Mucosa of stomach (tissue), 1 donor: ENCODE data around the gene PRX.
A peak's percentile ranks its signal among the peaks of the same experiment; 100 is the strongest.
"Not testable (repeated sequence)": the region's sequence is repeated elsewhere in the genome, so short reads cannot be mapped to it uniquely, and the experiment has no call there.

Experiments used
- H3K27me3 ChIP-seq: one replicate; pipeline ENCODE4 v1.7.0; 2013; ENCODE audit warnings: mild to moderate bottlenecking, low read length; ENCODE audit not compliant: control insufficient read depth, insufficient read depth
- H3K36me3 ChIP-seq: one replicate; pipeline ENCODE4 v1.7.0; 2013; ENCODE audit warnings: low read length; ENCODE audit not compliant: control insufficient read depth, insufficient read depth
- H3K4me1 ChIP-seq: one replicate; pipeline ENCODE4 v1.7.0; 2013; ENCODE audit warnings: mild to moderate bottlenecking, low read length; ENCODE audit not compliant: control insufficient read depth, insufficient read depth
- H3K4me3 ChIP-seq: one replicate; pipeline ENCODE4 v1.7.0; 2013; ENCODE audit warnings: low read length
- H3K9ac ChIP-seq: one replicate; pipeline ENCODE4 v1.7.0; 2013; ENCODE audit warnings: mild to moderate bottlenecking, low read length, moderate library complexity
- H3K9me3 ChIP-seq: one replicate; pipeline ENCODE4 v1.7.0; 2013; ENCODE audit warnings: mild to moderate bottlenecking, low read length, moderate library complexity; ENCODE audit not compliant: control insufficient read depth
- donor health status: Pancreatic carcinoma.

Gene PRX

DNA sequence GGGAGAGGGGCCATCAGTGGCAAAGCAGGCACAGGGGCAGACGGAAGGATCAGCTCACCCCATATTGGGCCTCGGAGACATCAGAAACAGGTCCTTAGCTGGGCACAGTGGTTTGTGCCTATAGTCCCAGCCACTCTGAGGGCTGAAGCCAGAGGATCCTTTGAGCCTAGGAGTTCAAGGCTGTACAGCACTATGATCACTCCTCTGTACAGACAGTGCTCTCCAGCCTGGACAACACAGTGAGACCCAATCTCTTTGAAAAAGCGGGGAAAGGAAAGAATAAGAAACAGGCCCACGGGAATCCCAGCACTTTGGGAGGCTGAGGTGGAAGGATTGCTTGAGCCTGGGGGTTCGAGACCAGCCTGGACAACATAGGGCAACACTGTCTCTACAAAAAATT is 6.6 kb upstream of the PRX start:
- no peaks in the 10 kb centered on the region for H3K27me3 ChIP-seq
- no peak overlapping the region for H3K9ac ChIP-seq
- H3K9me3 ChIP-seq: no peaks in the 10 kb centered on the region
- H3K4me3 ChIP-seq: no peak overlapping the region
- no peaks in the 10 kb centered on the region for H3K36me3 ChIP-seq
- peaks cover 31% of the 10 kb centered on the region for H3K4me1 ChIP-seq

DNA sequence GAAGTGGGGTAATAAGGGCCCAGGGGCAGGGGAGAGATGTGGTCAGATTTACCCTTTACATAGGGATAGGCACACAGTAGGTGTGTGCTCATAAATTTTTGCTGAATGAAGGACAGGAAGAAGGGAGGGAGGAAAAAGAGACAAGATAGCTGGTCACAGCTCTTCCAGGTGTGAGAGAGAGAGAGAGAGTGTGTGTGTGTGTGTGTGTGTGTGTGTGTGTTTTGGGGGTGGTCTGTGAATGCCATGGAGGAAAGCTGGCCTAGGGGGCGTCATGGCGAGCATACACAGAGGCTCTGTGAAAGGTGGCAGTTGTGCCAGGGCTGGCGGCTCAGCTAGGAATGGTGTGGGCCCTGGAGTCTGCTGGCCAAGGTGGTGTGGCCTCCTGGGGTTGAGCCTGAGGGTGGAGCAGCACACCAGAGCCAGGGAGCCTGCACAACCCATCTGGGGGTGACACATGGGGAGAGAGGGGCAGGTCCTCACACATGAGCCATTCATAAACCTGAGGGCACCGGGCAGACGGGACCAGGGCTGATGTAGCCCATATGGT is 6.0 kb upstream of the PRX start:
- Histone ChIP-seq H3K36me3 (no peaks in the 10 kb centered on the region), H3K27me3 (no peaks in the 10 kb centered on the region), H3K9ac (no peak overlapping the region), H3K4me1 (peaks cover 31% of the 10 kb centered on the region), H3K4me3 (no peak overlapping the region), H3K9me3 (no peaks in the 10 kb centered on the region)

DNA sequence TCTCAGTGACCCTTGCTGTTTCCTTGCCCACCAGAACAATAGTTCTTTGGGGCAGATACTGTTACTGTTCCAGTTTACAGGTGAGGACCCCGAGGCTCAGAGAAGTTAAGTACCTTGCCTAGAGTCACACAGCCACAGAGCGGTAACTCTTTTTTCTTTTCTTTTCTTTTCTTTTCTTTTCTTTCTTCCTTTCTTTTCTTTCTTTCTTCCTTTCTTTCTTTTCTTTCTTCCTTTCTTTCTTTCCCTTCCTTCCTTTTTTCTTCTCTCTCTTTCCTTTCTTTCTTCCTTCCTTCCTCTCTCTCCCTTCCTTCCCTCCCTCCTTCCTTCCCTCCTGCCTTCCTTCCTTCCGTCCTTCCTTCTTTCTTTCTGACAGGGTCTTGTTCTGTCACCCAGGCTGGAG is 4.9 kb upstream of the PRX start:
- Histone ChIP-seq H3K27me3 (no peaks in the 10 kb centered on the region), H3K36me3 (no peaks in the 10 kb centered on the region), H3K9ac (no peak overlapping the region), H3K9me3 (no peaks in the 10 kb centered on the region), H3K4me3 (no peak overlapping the region), H3K4me1 (peaks cover 24% of the 10 kb centered on the region)

DNA sequence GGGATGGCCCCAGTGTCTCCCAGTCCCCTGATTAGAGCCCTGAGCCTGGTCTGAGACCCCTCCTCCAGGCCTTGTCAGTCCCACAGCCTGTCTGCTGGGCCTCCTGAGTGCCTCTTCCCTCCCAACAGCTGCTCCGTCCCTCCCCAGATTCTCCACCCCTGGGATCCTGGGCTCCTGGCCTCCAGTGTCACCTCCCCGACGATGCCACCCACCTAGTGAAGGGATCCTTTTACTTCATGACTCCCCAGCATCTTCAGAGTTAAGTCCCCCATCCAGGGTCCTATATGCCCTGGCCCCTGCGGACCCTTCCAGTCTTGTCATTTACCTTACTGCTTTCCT is 4.4 kb upstream of the PRX start:
- H3K4me3 ChIP-seq: no peak overlapping the region
- no peaks in the 10 kb centered on the region for H3K27me3 ChIP-seq
- no peaks in the 10 kb centered on the region for H3K9me3 ChIP-seq
- H3K9ac ChIP-seq: no peak overlapping the region
- H3K36me3 ChIP-seq: no peaks in the 10 kb centered on the region
- H3K4me1 ChIP-seq: peaks cover 20% of the 10 kb centered on the region

DNA sequence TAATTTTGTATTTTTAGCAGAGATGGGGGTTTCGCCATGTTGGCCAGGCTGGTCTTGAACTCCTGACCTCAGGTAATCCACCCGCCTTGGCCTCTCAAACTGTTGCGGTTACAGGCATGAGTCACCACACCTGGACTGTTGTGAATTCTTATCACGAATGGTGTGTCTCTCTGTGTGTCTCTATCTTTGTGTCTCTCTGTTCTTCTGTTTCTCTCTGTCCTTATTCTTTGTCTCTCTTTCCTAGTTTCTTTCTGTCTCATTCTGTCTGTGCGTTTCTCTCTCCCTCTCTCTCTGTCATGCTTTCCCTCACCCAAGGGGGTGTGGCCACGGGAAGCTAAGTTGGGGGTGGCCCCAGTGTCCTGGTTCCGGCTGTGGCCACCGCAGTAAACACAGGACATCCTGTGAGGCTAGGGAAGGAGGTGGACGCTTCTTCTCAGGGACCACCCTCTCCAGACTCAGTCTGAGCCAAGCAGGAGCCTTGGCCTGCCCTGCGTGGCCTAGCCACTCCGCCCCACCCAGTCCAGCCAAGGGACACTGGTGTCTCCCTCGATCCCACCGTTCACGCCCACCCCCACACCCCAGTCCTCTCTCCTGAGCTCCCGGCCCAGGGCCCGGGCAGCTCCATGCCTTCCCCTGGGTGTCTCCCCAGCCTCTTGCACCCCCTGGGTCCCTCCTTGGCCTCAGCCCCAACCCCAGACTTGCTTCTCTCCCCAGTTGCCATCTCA is 3.9 kb upstream of the PRX start:
- Histone ChIP-seq H3K4me1 (peaks cover 14% of the 10 kb centered on the region), H3K27me3 (no peaks in the 10 kb centered on the region), H3K9ac (no peak overlapping the region), H3K9me3 (no peaks in the 10 kb centered on the region), H3K4me3 (no peak overlapping the region), H3K36me3 (no peaks in the 10 kb centered on the region)

DNA sequence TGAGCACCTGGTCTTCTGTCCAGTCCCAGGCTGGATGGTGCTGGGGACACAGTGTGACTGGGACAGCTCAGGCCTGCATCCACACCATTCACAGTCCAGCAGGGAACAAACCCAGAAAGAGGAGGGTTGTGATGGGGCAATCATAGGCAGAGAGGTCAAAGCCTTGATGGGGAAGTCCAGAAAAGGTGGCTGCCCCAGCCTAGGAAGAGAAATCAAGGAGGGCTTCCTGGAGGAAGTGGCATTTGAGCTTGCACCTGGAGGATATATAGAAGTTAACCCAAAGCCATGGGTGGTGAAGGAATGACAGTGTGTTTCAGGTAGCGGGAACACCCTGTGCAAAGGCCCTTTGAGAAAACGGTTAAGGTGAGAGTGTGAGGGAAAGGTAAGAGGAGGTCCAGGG is 2.6 kb upstream of the PRX start:
- Histone ChIP-seq H3K36me3 (no peaks in the 10 kb centered on the region), H3K9ac (no peak overlapping the region), H3K27me3 (no peaks in the 10 kb centered on the region), H3K9me3 (no peaks in the 10 kb centered on the region), H3K4me3 (no peak overlapping the region), H3K4me1 (peaks cover 6% of the 10 kb centered on the region)

DNA sequence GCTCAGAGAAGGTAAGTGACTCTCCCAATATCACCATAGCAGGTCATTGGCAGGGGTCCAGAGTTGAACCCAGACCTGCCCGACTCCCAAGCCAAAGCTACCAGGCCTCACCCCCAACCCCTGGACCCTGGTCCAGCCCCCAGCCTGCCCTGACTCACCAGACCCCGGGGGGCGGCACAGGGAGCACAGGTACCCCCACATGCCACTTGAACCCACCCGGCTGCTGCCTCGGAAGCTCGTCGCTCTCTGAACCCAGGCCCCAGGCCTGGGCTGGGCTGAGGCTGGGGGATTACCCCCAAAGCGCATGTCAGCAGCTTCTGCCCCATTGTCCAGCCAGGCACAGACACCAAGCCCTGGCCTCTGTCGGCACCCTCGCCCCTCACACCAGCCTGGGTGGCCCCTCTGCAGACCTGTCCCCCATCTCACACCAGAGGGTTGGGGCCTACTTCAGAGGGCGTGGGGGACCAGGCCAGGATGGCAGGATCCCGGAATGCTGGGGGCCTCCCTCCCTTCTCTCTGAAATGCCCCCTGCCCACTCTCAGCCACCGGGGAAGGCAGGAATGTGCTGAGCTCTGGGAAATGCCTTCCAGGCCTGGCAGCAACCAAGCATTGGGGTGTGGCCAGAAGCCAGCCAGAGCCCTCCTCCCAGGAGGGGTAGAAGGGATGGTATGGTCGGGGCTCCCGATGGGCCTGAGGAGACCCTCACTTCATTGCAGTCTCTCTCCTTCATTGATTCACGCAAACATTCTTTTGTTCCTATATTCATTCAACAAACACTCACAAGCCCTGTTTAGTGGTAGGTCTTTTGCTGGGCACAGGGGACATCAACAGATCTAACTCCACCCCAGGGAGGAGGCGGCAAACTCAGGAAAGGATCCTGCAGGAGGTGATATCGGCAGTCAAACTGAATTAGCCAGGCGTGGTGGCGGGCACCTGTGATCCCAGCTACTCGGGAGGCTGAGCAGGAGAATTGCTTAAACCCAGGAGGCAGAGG is 1.7 kb upstream of the PRX start:
- Histone ChIP-seq H3K4me1 (peaks cover 6% of the 10 kb centered on the region), H3K27me3 (no peaks in the 10 kb centered on the region), H3K4me3 (no peak overlapping the region), H3K9me3 (no peaks in the 10 kb centered on the region), H3K9ac (no peak overlapping the region), H3K36me3 (no peaks in the 10 kb centered on the region)

DNA sequence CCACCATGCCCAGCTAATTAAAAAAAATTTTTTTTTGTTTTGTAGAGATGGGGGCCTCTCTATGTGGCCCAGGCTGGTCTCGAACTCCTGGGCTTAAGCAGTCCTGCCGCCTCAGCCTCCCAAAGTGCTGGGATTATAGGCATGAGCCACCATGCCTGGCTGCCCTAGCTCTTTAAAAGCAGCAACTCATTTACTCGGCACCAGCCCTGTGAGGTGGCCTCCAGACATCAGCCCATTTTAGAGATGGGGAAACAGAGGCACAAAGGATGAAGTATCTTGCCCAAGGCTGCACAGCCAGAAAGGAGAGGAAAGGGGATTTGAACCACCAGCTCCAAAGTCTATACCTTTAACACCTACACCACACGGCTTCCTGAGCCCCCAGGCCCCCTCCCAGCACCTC is 312 bp downstream of the PRX start:
- Histone ChIP-seq H3K4me1 (peaks cover 10% of the 10 kb centered on the region), H3K9me3 (no peaks in the 10 kb centered on the region), H3K36me3 (no peaks in the 10 kb centered on the region), H3K4me3 (no peak overlapping the region), H3K27me3 (no peaks in the 10 kb centered on the region), H3K9ac (no peak overlapping the region)

DNA sequence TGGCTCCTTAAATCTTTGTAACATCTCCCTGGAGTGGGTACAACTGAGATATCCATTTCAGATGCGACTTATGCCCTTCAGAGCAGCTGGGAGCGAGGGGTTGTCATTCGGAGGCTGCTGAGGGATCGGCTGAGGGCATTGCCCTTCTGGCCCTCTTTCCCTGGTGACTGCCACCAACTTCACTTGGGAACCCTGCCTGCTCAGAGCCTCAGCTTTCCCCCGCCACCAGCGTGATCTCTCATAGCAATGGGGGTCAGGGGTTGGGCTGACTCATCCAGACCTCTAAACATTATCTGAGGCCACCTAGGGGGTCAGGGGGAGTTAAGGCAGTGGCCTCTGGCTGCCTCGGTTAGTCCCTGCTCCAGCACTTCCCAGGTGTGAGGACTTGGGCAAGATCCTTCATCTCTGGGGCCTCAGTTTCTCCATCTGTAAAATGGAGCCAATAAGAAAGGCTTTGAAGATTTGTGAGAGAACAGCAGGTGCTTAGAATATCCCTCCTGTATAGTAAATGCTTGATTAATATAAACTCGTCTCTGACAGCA is 1.1 kb downstream of the PRX start:
- no peak overlapping the region for H3K4me3 ChIP-seq
- no peaks in the 10 kb centered on the region for H3K36me3 ChIP-seq
- H3K9ac ChIP-seq: peak overlapping the region; percentile 3
- no peaks in the 10 kb centered on the region for H3K9me3 ChIP-seq
- no peaks in the 10 kb centered on the region for H3K27me3 ChIP-seq
- peaks cover 5% of the 10 kb centered on the region for H3K4me1 ChIP-seq

DNA sequence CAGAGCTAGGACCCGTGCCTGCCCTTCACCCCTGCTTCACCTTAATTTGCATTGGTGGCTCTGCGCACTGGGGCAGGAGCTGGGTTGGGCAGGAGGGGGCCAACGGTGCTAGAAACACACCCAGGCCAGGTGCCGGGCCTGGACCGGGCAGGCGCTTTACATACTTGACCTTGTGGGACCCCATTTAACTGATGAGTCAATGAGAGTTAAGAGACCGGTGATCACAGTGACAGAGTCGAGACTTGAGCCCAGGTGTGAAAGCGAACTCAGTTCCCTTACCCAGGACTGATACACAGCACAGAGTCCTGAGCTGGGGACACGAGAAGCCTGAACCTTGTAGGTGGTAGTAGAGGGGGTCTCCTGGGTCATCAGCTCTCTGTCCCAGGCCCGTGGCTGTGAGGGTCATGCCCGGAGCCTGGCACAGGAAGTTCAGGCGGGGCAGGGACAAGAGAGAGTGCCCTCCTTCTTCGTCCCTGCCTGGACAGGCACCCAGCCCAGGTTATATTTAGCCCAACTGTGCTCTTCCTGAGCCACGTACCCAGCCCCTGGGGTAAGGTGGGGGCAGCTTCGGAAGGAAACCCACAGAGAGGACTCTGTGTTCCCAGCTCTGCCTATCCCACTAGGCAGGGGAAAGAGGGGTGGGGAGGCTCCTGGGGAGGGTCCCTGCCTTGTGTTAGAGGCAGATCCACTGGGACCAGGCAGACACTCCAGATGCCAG is 1.9 kb downstream of the PRX start:
- no peak overlapping the region for H3K4me3 ChIP-seq
- peaks cover 5% of the 10 kb centered on the region for H3K4me1 ChIP-seq

DNA sequence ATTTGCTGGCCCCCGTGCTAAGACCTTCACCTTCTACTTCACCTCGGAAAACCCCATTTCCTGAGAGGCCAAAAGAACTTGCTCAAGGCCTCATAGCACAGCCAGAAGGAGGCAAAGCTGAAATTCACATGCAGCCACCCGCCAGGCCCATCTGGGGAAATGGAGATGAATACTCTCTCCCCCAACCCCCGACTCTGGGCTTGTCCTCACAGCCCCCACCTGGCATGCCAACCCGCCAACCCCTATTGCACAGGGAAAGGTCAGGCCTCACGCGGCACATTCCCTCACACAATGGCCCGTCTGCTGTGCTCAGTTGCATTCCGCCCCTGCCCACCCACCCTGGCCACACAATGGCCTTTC is 3.2 kb downstream of the PRX start:
- no peak overlapping the region for H3K4me3 ChIP-seq
- no peak overlapping the region for H3K9ac ChIP-seq
- peaks cover 5% of the 10 kb centered on the region for H3K4me1 ChIP-seq
- H3K27me3 ChIP-seq: no peaks in the 10 kb centered on the region
- H3K36me3 ChIP-seq: no peaks in the 10 kb centered on the region
- no peaks in the 10 kb centered on the region for H3K9me3 ChIP-seq

More for the DNA sequence above, 1.9 kb downstream of the PRX start:
- no peak overlapping the region for H3K9ac ChIP-seq
- no peaks in the 10 kb centered on the region for H3K27me3 ChIP-seq
- H3K36me3 ChIP-seq: no peaks in the 10 kb centered on the region
- no peaks in the 10 kb centered on the region for H3K9me3 ChIP-seq

DNA sequence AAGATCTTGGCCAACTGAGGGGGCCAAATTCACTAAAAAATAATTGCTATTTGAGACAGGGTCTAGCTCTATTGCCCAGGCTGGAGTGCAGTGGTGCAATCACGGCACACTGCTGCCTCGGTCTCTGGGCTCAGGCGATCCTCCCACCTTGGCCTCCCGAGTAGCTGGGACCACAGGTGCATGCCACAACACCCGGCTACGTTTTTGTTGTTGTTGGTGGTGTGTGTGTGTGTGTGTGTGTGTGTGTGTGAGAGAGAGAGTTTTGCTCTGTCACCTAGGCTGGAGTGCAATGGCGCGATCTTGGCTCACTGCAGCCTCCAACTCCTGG is 4.6 kb downstream of the PRX start:
- H3K9me3 ChIP-seq, H3K4me1 ChIP-seq, H3K9ac ChIP-seq, H3K36me3 ChIP-seq, H3K4me3 ChIP-seq, H3K27me3 ChIP-seq: not testable (repeated sequence)
